H9 (cell line): ENCODE measurements around the gene THSD7A. TPM values are rescaled to one million over a fixed set of nuclear protein-coding genes. Genes with fewer than 3 reads are reported as not detected.

Experiments used
- DNase-seq: peaks from one replicate; pipeline ENCODE4 v3.0.0-alpha.2; 2017
- H2AFZ ChIP-seq: one replicate; pipeline ENCODE4 v1.6.1; 2013; ENCODE audit warnings: mild to moderate bottlenecking, low read length, control low read depth, moderate library complexity
- H2AK5ac ChIP-seq: 2 replicates; pipeline ENCODE4 v1.6.1; 2013; ENCODE audit warnings: low read length, control low read depth, mixed read lengths; ENCODE audit not compliant: insufficient read length
- H2BK120ac ChIP-seq: one replicate; pipeline ENCODE4 v1.6.1; 2013; ENCODE audit warnings: low read depth, mild to moderate bottlenecking, low read length, control low read depth, inconsistent platforms; ENCODE audit not compliant: poor library complexity, severe bottlenecking
- H2BK12ac ChIP-seq: 2 replicates; pipeline ENCODE4 v1.6.1; 2013; ENCODE audit warnings: low read length, control low read depth, mixed read lengths, low read depth; ENCODE audit not compliant: insufficient read length
- H2BK15ac ChIP-seq: 2 replicates; pipeline ENCODE4 v1.6.1; 2013; ENCODE audit warnings: low read depth, low read length, control low read depth
- H2BK20ac ChIP-seq: one replicate; pipeline ENCODE4 v1.6.1; 2013; ENCODE audit warnings: low read depth, mild to moderate bottlenecking, low read length, control low read depth, inconsistent platforms; ENCODE audit not compliant: poor library complexity, severe bottlenecking
- H2BK5ac ChIP-seq: 2 replicates; pipeline ENCODE4 v1.6.1; 2013; ENCODE audit warnings: low read length, control low read depth, mixed read lengths; ENCODE audit not compliant: insufficient read length
- H3K14ac ChIP-seq: 2 replicates; pipeline ENCODE4 v1.6.1; 2013; ENCODE audit warnings: low read length, control low read depth; ENCODE audit not compliant: insufficient read depth
- H3K18ac ChIP-seq: 2 replicates; pipeline ENCODE4 v1.6.1; 2013; ENCODE audit warnings: low read depth, mild to moderate bottlenecking, mixed read lengths, low read length, control low read depth; ENCODE audit not compliant: insufficient read length
- H3K23ac ChIP-seq: 2 replicates; pipeline ENCODE4 v1.6.1; 2013; ENCODE audit warnings: low read length, control low read depth, mixed read lengths, low read depth; ENCODE audit not compliant: insufficient read length
- H3K23me2 ChIP-seq: 2 replicates; pipeline ENCODE4 v1.6.1; 2013; ENCODE audit warnings: low read depth, mild to moderate bottlenecking, mixed read lengths, low read length, control low read depth; ENCODE audit not compliant: insufficient read length, poor library complexity, severe bottlenecking
- H3K27ac ChIP-seq: 2 replicates; pipeline ENCODE4 v1.5.1; 2013; ENCODE audit warnings: low read length, control low read depth, mixed read lengths, low read depth; ENCODE audit not compliant: insufficient read length
- H3K27me3 ChIP-seq: 2 replicates; pipeline ENCODE4 v1.6.1; 2013; ENCODE audit warnings: low read length, control low read depth, inconsistent platforms; ENCODE audit not compliant: insufficient read depth
- H3K4ac ChIP-seq: 2 replicates; pipeline ENCODE4 v1.6.1; 2013; ENCODE audit warnings: low read depth, mild to moderate bottlenecking, control low read depth, inconsistent platforms, low read length, moderate library complexity
- H3K4me1 ChIP-seq: 2 replicates; pipeline ENCODE4 v1.6.1; 2013; ENCODE audit warnings: low read length, control low read depth, inconsistent platforms; ENCODE audit not compliant: insufficient read depth
- H3K4me2 ChIP-seq: 2 replicates; pipeline ENCODE4 v1.6.1; 2013; ENCODE audit warnings: low read length, control low read depth, mixed read lengths; ENCODE audit not compliant: insufficient read length, insufficient read depth
- H3K56ac ChIP-seq: 2 replicates; pipeline ENCODE4 v1.6.1; 2013; ENCODE audit warnings: low read depth, mild to moderate bottlenecking, mixed read lengths, low read length, control low read depth; ENCODE audit not compliant: insufficient read length
- H3K79me1 ChIP-seq: 2 replicates; pipeline ENCODE4 v1.6.1; 2013; ENCODE audit warnings: low read depth, mild to moderate bottlenecking, moderate library complexity, low read length, control low read depth, inconsistent platforms; ENCODE audit not compliant: insufficient read depth, poor library complexity, severe bottlenecking
- H3K79me2 ChIP-seq: 2 replicates; pipeline ENCODE4 v1.6.1; 2013; ENCODE audit warnings: low read length, control low read depth, inconsistent platforms; ENCODE audit not compliant: insufficient read depth
- H3K9ac ChIP-seq: 2 replicates; pipeline ENCODE4 v1.6.1; 2013; ENCODE audit warnings: low read length, control low read depth, mixed read lengths; ENCODE audit not compliant: insufficient read length; ENCODE audit errors: extremely low read depth
- H3K9me3 ChIP-seq: one replicate; pipeline ENCODE4 v1.6.1; 2013; ENCODE audit warnings: low read depth, low read length, inconsistent platforms; ENCODE audit not compliant: control insufficient read depth
- H3T11ph ChIP-seq: one replicate; pipeline ENCODE4 v1.6.1; 2013; ENCODE audit warnings: mild to moderate bottlenecking, low read length, control low read depth, inconsistent platforms
- H4K20me1 ChIP-seq: one replicate; pipeline ENCODE4 v1.6.1; 2013; ENCODE audit not compliant: control insufficient read depth, insufficient read length, insufficient read depth
- H4K5ac ChIP-seq: 2 replicates; pipeline ENCODE4 v1.6.1; 2013; ENCODE audit warnings: low read depth, mild to moderate bottlenecking, mixed read lengths, low read length, control low read depth; ENCODE audit not compliant: insufficient read length
- H4K8ac ChIP-seq: replicated peaks from 2 replicates; pipeline ENCODE4 v1.6.1; 2013; ENCODE audit warnings: low read length, control low read depth, mixed read lengths, low read depth; ENCODE audit not compliant: insufficient read length
- H4K91ac ChIP-seq: 2 replicates; pipeline ENCODE4 v1.6.1; 2013; ENCODE audit warnings: low read depth, mild to moderate bottlenecking, moderate library complexity, mixed read lengths, low read length, control low read depth; ENCODE audit not compliant: insufficient read length
- H3K27ac Mint-ChIP-seq, 3 experiments: 2 replicates in 2 of 3; 3 replicates in 1 of 3; pipeline ENCODE4 v1.8.0; 2020 to 2021; ENCODE audit warnings: mixed read lengths in 3 of 3, mild to moderate bottlenecking in 1 of 3, moderate library complexity in 1 of 3
- H3K27me3 Mint-ChIP-seq: 2 replicates; pipeline ENCODE4 v1.8.0; 2021; ENCODE audit warnings: low read depth, mild to moderate bottlenecking, moderate library complexity, mixed read lengths
- H3K36me3 Mint-ChIP-seq, 3 experiments: 2 replicates in 2 of 3; 3 replicates in 1 of 3; pipeline ENCODE4 v1.8.0; 2020 to 2021; ENCODE audit warnings: low read depth in 3 of 3, mixed read lengths in 3 of 3; ENCODE audit not compliant: insufficient read depth in 1 of 3
- H3K4me1 Mint-ChIP-seq, 2 experiments: 2 replicates each; pipeline ENCODE4 v1.8.0; 2020; ENCODE audit warnings: mixed read lengths in 2 of 2
- H3K4me3 Mint-ChIP-seq, 2 experiments: 2 replicates in 1 of 2; 3 replicates in 1 of 2; pipeline ENCODE4 v1.8.0; 2020 to 2021; ENCODE audit warnings: mild to moderate bottlenecking in 2 of 2, mixed read lengths in 2 of 2, moderate library complexity in 1 of 2
- H3K9me3 Mint-ChIP-seq, 2 experiments: 2 replicates in 1 of 2; 3 replicates in 1 of 2; pipeline ENCODE4 v1.8.0; 2020; ENCODE audit warnings: mild to moderate bottlenecking in 2 of 2, mixed read lengths in 2 of 2, moderate library complexity in 1 of 2
- CTCF ChIP-seq: fragments of 200-600 bp; sonication (generic); conservative IDR thresholded peaks from 3 replicates; pipeline ENCODE4 v1.8.0; 2021; ENCODE audit warnings: antibody characterized with exemption, mild to moderate bottlenecking
- WGBS: extraction: QIAGEN DNeasy Blood & Tissue Kit; methylation state at CpG from one replicate; pipeline ENCODE4 v1.1.7; 2013; ENCODE audit warnings: missing lambda C conversion rate, low lambda C conversion rate, mixed read lengths; ENCODE audit not compliant: insufficient read length; ENCODE audit errors: extremely low coverage; 5-methylcytosine and 5-hydroxymethylcytosine counted together
- total RNA-seq: library from RNA; stranded (reverse); gene quantifications from 2 replicates; pipeline ENCODE4 v1.2.1, GENCODE V29; 2021

The THSD7A gene
- total RNA-seq, 1 experiment from 2014 or later, result 0.42 TPM

GRCh38 chr7:11749629-11750028 lies 82.4 kb downstream of the THSD7A start:
- Histone ChIP-seq H3K4me1 (no peaks in the 10 kb centered on the region), H3K14ac (no peak overlapping the region), H2BK20ac (no peak overlapping the region), H4K20me1 (no peaks in the 10 kb centered on the region), H3K4ac (no peak overlapping the region), H3K27me3 (no peaks in the 10 kb centered on the region), H3T11ph (no peak overlapping the region), H4K91ac (no peak overlapping the region), H4K5ac (no peak overlapping the region), H3K23me2 (no peaks in the 10 kb centered on the region), H3K56ac (no peak overlapping the region), H3K23ac (no peak overlapping the region), H2BK12ac (no peak overlapping the region), H2AFZ (no peak overlapping the region), H2BK5ac (no peak overlapping the region), H2AK5ac (no peak overlapping the region), H3K4me2 (no peak overlapping the region), H2BK120ac (no peak overlapping the region), H3K79me2 (no peaks in the 10 kb centered on the region), H3K27ac (no peak overlapping the region), H4K8ac (no peak overlapping the region), H3K18ac (no peak overlapping the region), H2BK15ac (no peak overlapping the region), H3K9me3 (no peaks in the 10 kb centered on the region), H3K79me1 (no peaks in the 10 kb centered on the region), H3K9ac (no peak overlapping the region)
- H3K4me3 Mint-ChIP-seq, result no peak overlapping the region
- peaks cover 0 to 5% of the 10 kb centered on the region in 2 experiments; a peak in 3 of 5 replicates for H3K9me3 Mint-ChIP-seq
- no peaks in the 10 kb centered on the region for H3K4me1 Mint-ChIP-seq
- no CpG with 5 or more reads among the region's 4 CpGs for WGBS
- no peak overlapping the region for H3K27ac Mint-ChIP-seq
- TF ChIP-seq CTCF, result no peak
- no peaks in the 10 kb centered on the region for H3K27me3 Mint-ChIP-seq
- no peak for DNase-seq
- peaks cover 0 to 5% (median 0%) of the 10 kb centered on the region in 3 experiments; a peak in 1 of 7 replicates for H3K36me3 Mint-ChIP-seq
